Activated CD8-positive, alpha-beta memory T cell treated with anti-CD3 and anti-CD28 coated beads for 24 hours (primary cell): ENCODE measurements around the gene NMUR1.

Experiments used
- DNase-seq: peaks from one replicate; pipeline ENCODE4 v3.0.0-alpha.2; 2020

The NMUR1 gene

GRCh38 chr2:231552752-231553151 is 22.5 kb upstream of the NMUR1 start:
- no peak for DNase-seq

GRCh38 chr2:231549446-231550239 is 19.4 kb upstream of the NMUR1 start:
- DNase-seq: no peak

GRCh38 chr2:231548752-231549151 is 18.5 kb upstream of the NMUR1 start:
- DNase-seq: no peak

- no peak for DNase-seq
Observed at GRCh38 chr2:231547315-231548110, 17.3 kb upstream of the NMUR1 start.

GRCh38 chr2:231546014-231546715 is 15.9 kb upstream of the NMUR1 start:
- no peak for DNase-seq

GRCh38 chr2:231545105-231545902 is 15.1 kb upstream of the NMUR1 start:
- DNase-seq: peak; percentile 79

GRCh38 chr2:231542136-231542535 is 11.9 kb upstream of the NMUR1 start:
- no peak for DNase-seq

- no peak for DNase-seq
Observed at GRCh38 chr2:231541645-231542044, 11.4 kb upstream of the NMUR1 start.

- DNase-seq: no peak
Observed at GRCh38 chr2:231539991-231540390, 9.7 kb upstream of the NMUR1 start.

GRCh38 chr2:231535961-231536360 is 5.7 kb upstream of the NMUR1 start:
- no peak for DNase-seq

- no peak for DNase-seq
Observed at GRCh38 chr2:231533777-231534125, 3.5 kb upstream of the NMUR1 start.

- DNase-seq: no peak
Observed at GRCh38 chr2:231533086-231533776, 3.0 kb upstream of the NMUR1 start.

- DNase-seq: no peak
Observed at GRCh38 chr2:231532756-231533035, 2.5 kb upstream of the NMUR1 start.

GRCh38 chr2:231531883-231532755 is 1.9 kb upstream of the NMUR1 start:
- DNase-seq: no peak

GRCh38 chr2:231531466-231531865 is 1.2 kb upstream of the NMUR1 start:
- DNase-seq: no peak

GRCh38 chr2:231528636-231529030 is 1.6 kb downstream of the NMUR1 start:
- no peak for DNase-seq

GRCh38 chr2:231527955-231528635 is 2.1 kb downstream of the NMUR1 start:
- no peak for DNase-seq

- no peak for DNase-seq
Observed at GRCh38 chr2:231527091-231527395, 3.2 kb downstream of the NMUR1 start.

- no peak for DNase-seq
Observed at GRCh38 chr2:231526341-231527090, 3.7 kb downstream of the NMUR1 start.
